ENCODE data around the gene TMCO4. TPM values are rescaled to one million over a fixed set of nuclear protein-coding genes. Genes with fewer than 3 reads are reported as not detected.

The TMCO4 gene
- total and polyA plus RNA-seq, 10 of the 15 experiments (the other 5 are each of a cell fraction or from before 2014, with no cell fraction given): 2.4 to 20.8 (median 13.0) TPM

DNA sequence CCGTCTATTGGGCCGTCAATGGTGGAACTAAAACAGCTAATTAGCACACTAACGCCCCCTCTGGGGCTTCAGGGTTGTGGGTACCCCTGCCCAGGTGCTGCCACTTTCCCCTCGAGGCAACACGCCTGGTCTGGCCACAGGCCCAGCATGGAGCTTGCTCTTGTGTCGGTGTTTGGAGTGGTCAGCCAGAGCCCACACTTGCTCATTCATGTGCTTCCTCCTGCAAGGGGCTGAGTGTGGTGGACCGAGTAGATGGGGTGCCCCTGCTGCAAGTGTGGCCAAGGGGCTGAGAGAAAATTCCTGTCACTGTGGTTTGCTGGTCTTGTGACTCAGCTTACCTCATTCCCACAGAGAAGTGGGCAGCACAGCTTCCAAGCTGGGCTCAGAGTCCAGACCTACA lies 109.4 kb downstream of the TMCO4 start:
- peaks cover 25% of the 10 kb centered on the region; the same call in 2 of the 3 replicates for H3K9me3 ChIP-seq (replicated peaks; ENCODE audit: control insufficient read depth, insufficient read depth, low read length)
- DNase-seq (ENCODE audit: low read depth, low spot score) (no peak), FAIRE-seq (no peak), ATAC-seq (no peak)
- H2AFZ ChIP-seq (ENCODE audit: control insufficient read depth, low read depth, low read length): no peak overlapping the region
- SMC1A ChIA-PET (ENCODE audit: uncharacterized antibody, unreplicated experiment): interaction anchor here (2.0 kb wide), 1 partner anchor 14 kb away, joined by 5 read pairs; no protein-coding TSS in a partner anchor
- POLR2A ChIA-PET: interaction anchor here (0.8 kb wide), 1 partner anchor 14 kb away, joined by 3 read pairs; no protein-coding TSS in a partner anchor
- RAD21 ChIA-PET (ENCODE audit: unreplicated experiment): interaction anchor here (1.3 kb wide), 1 partner anchor 21 kb away, joined by 4 read pairs; no protein-coding TSS in a partner anchor
- H3K4me2 ChIP-seq (ENCODE audit: control insufficient read depth, insufficient read depth): no peak overlapping the region
- BruUV-seq (replicated peaks): no TSS peak
- H3K36me3 ChIP-seq (ENCODE audit: control insufficient read depth in 2 of 2, insufficient read depth in 2 of 2, low read length in 1 of 2): peaks cover 5% of the 10 kb centered on the region in 2 experiments; a peak in 2 of 4 replicates
- no peak overlapping the region for H3K27ac ChIP-seq (ENCODE audit: control insufficient read depth, insufficient read depth)
- no peak for TF ChIP-seq MTA2 (IDR thresholded peaks at IDR 0.05; ENCODE audit: low read depth)
- no peaks in the 10 kb centered on the region for H3K27me3 ChIP-seq (replicated peaks in 1 of 2; ENCODE audit: control insufficient read depth in 2 of 2, insufficient read depth in 2 of 2, low read length in 1 of 2)
- H3K9ac ChIP-seq (ENCODE audit: control insufficient read depth, insufficient read depth, low read length): no peak overlapping the region
- intact Hi-C loops (cut with micrococcal nuclease; ENCODE audit: unreplicated experiment): no loop called here
- WGBS (ENCODE audit: insufficient coverage, insufficient replicate concordance, low lambda C conversion rate, missing lambda C conversion rate): 53% methylated on average over 7 of the region's 7 CpGs
- no peaks in the 10 kb centered on the region for H3K4me1 ChIP-seq (ENCODE audit: control insufficient read depth, insufficient read depth, low read length)
- CTCF ChIA-PET: interaction anchor here (0.6 to 2.0 kb wide), 2 partner anchors 14 to 22 kb away, joined by 3 to 7 read pairs; no protein-coding TSS in a partner anchor
- no peak overlapping the region for H3K4me3 ChIP-seq
- in situ Hi-C loops (cut with MboI): no loop called here
- no peaks in the 10 kb centered on the region for H4K20me1 ChIP-seq (ENCODE audit: control insufficient read depth, insufficient read depth)
- no peaks in the 10 kb centered on the region for H3K79me2 ChIP-seq (ENCODE audit: control insufficient read depth, insufficient read depth, low read length)

DNA sequence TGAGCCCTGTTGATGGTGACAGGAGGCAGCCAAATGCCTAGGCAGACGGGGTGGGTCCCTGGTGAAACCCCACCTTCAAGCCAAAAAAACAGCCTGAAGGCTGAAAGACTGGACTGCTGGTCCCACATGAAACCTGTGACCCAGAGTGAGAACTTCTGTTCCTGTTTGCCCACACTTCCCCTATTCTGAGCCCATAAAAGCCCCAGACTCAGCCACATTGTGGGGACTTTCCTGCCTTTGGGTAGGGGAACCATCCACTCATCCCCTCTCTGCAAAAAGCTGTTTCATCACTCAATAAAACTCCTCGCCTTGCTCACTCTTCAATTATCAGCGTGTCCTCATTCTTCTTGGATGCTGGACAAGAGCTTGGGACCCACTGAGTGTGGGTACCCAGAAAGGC lies 109.9 kb downstream of the TMCO4 start:
- RAD21 ChIA-PET (ENCODE audit: unreplicated experiment): interaction anchor here (1.3 kb wide), 1 partner anchor 21 kb away, joined by 4 read pairs; no protein-coding TSS in a partner anchor

More for the DNA sequence above, 109.9 kb downstream of the TMCO4 start:
- Histone ChIP-seq H3K36me3 (ENCODE audit: control insufficient read depth in 2 of 2, insufficient read depth in 2 of 2, low read length in 1 of 2) (peaks cover 5% of the 10 kb centered on the region in 2 experiments; a peak in 2 of 4 replicates), H4K20me1 (ENCODE audit: control insufficient read depth, insufficient read depth) (no peaks in the 10 kb centered on the region), H3K4me2 (ENCODE audit: control insufficient read depth, insufficient read depth) (no peak overlapping the region), H3K79me2 (ENCODE audit: control insufficient read depth, insufficient read depth, low read length) (no peaks in the 10 kb centered on the region), H3K4me3 (no peak overlapping the region), H3K27me3 (replicated peaks in 1 of 2; ENCODE audit: control insufficient read depth in 2 of 2, insufficient read depth in 2 of 2, low read length in 1 of 2) (no peaks in the 10 kb centered on the region), H2AFZ (ENCODE audit: control insufficient read depth, low read depth, low read length) (no peak overlapping the region), H3K9me3 (replicated peaks; ENCODE audit: control insufficient read depth, insufficient read depth, low read length) (peaks cover 25% of the 10 kb centered on the region; the same call in 2 of the 3 replicates), H3K27ac (ENCODE audit: control insufficient read depth, insufficient read depth) (no peak overlapping the region), H3K4me1 (ENCODE audit: control insufficient read depth, insufficient read depth, low read length) (no peaks in the 10 kb centered on the region), H3K9ac (ENCODE audit: control insufficient read depth, insufficient read depth, low read length) (no peak overlapping the region)
- FAIRE-seq (no peak), ATAC-seq (peak; percentile 72), DNase-seq (ENCODE audit: low read depth, low spot score) (no peak)
- SMC1A ChIA-PET (ENCODE audit: uncharacterized antibody, unreplicated experiment): interaction anchor here (2.0 kb wide), 1 partner anchor 15 kb away, joined by 5 read pairs; no protein-coding TSS in a partner anchor
- WGBS (ENCODE audit: insufficient coverage, insufficient replicate concordance, low lambda C conversion rate, missing lambda C conversion rate): 30% methylated on average over 3 of the region's 3 CpGs
- CTCF ChIA-PET: interaction anchor here (0.6 to 2.0 kb wide), 2 partner anchors 15 to 23 kb away, joined by 3 to 7 read pairs; no protein-coding TSS in a partner anchor
- intact Hi-C loops (cut with micrococcal nuclease; ENCODE audit: unreplicated experiment): no loop called here
- in situ Hi-C loops (cut with MboI): no loop called here
- POLR2A ChIA-PET: interaction anchor here (0.8 kb wide), 1 partner anchor 15 kb away, joined by 3 read pairs; no protein-coding TSS in a partner anchor
- TF ChIP-seq TCF12 (IDR thresholded peaks at IDR 0.05; ENCODE audit: low read depth, low read length) (0 out of 2 replicates have a peak, but pooled peaks have one; percentile 11), EP300 (IDR thresholded peaks at IDR 0.05; ENCODE audit: borderline replicate concordance in 1 of 2, control insufficient read depth in 1 of 2, low read depth in 2 of 2, low read length in 2 of 2) (no peak), CBX5 (IDR thresholded peaks at IDR 0.05; ENCODE audit: low read depth) (peak; percentile 72; the same call in 1 of the 2 replicates), RUNX3 (IDR thresholded peaks at IDR 0.05; ENCODE audit: low read length) (peak; percentile 47; the same call in 1 of the 2 replicates), NFIC (IDR thresholded peaks at IDR 0.05; ENCODE audit: low read depth, low read length) (no peak), IKZF1 (conservative IDR thresholded peaks at IDR 0.05) (0 out of 2 replicates have a peak, but pooled peaks have one; percentile 19), SPI1 (IDR thresholded peaks at IDR 0.05; ENCODE audit: borderline replicate concordance, insufficient read depth, low read depth, low read length) (peak; percentile 79)
- TF ChIP-seq, protein P1, sequence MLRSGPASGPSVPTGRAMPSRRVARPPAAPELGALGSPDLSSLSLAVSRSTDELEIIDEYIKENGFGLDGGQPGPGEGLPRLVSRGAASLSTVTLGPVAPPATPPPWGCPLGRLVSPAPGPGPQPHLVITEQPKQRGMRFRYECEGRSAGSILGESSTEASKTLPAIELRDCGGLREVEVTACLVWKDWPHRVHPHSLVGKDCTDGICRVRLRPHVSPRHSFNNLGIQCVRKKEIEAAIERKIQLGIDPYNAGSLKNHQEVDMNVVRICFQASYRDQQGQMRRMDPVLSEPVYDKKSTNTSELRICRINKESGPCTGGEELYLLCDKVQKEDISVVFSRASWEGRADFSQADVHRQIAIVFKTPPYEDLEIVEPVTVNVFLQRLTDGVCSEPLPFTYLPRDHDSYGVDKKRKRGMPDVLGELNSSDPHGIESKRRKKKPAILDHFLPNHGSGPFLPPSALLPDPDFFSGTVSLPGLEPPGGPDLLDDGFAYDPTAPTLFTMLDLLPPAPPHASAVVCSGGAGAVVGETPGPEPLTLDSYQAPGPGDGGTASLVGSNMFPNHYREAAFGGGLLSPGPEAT (IDR thresholded peaks at IDR 0.05; ENCODE audit: low read depth): peak; percentile 75
- no TSS peak for BruUV-seq (replicated peaks)
